Gastrocnemius medialis (tissue), 4 donors: ENCODE measurements around the gene STARD13.

Experiments used
- POLR2A ChIP-seq, 2 donors: fragments of 450-650 bp; IDR thresholded peaks; one replicate each; pipeline ENCODE4 v1.6.1; 2017; ENCODE audit warnings: antibody characterized with exemption in 2 of 2, mild to moderate bottlenecking in 2 of 2, moderate library complexity in 2 of 2
- TF ChIP-seq, protein P1 (sequence below), 5 experiments: fragments of 450-650 bp in 3 of 5; fragments of 200-600 bp in 2 of 5; sonication (generic) in 2 of 5; IDR thresholded peaks in 4 of 5; conservative IDR thresholded peaks in 1 of 5; 1 replicate in 4 of 5; 2 replicates in 1 of 5; pipeline ENCODE4 v1.5.1; 2016 to 2019; ENCODE audit warnings: antibody characterized with exemption in 5 of 5, mild to moderate bottlenecking in 3 of 5, moderate library complexity in 3 of 5

- TF ChIP-seq, protein P1, sequence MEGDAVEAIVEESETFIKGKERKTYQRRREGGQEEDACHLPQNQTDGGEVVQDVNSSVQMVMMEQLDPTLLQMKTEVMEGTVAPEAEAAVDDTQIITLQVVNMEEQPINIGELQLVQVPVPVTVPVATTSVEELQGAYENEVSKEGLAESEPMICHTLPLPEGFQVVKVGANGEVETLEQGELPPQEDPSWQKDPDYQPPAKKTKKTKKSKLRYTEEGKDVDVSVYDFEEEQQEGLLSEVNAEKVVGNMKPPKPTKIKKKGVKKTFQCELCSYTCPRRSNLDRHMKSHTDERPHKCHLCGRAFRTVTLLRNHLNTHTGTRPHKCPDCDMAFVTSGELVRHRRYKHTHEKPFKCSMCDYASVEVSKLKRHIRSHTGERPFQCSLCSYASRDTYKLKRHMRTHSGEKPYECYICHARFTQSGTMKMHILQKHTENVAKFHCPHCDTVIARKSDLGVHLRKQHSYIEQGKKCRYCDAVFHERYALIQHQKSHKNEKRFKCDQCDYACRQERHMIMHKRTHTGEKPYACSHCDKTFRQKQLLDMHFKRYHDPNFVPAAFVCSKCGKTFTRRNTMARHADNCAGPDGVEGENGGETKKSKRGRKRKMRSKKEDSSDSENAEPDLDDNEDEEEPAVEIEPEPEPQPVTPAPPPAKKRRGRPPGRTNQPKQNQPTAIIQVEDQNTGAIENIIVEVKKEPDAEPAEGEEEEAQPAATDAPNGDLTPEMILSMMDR (IDR thresholded peaks at IDR 0.05 in 4 of 5, conservative IDR thresholded peaks at IDR 0.05 in 1 of 5) = no peak
- no peak for TF ChIP-seq POLR2A (IDR thresholded peaks at IDR 0.05)
These were observed 26.8 kb downstream of the STARD13 start for GRCh38 chr13:33258808-33259193.
